Activated naive CD4-positive, alpha-beta T cell treated with anti-CD3 and anti-CD28 coated beads, Interleukin-2, amount 50 U/mL, for 24 hours (primary cell): ENCODE measurements around the gene CKAP2.
"Not testable (repeated sequence)": the region's sequence is repeated elsewhere in the genome, so short reads cannot be mapped to it uniquely, and the experiment has no call there.

Experiments
- H3K27ac Mint-ChIP-seq: one replicate; pipeline ENCODE4 v1.8.0; 2021; ENCODE audit warnings: mild to moderate bottlenecking, mixed read lengths
- H3K27me3 Mint-ChIP-seq: one replicate; pipeline ENCODE4 v1.8.0; 2021; ENCODE audit warnings: mixed read lengths
- H3K36me3 Mint-ChIP-seq: one replicate; pipeline ENCODE4 v1.8.0; 2021; ENCODE audit warnings: mixed read lengths
- H3K4me1 Mint-ChIP-seq: one replicate; pipeline ENCODE4 v1.8.0; 2021; ENCODE audit warnings: mixed read lengths
- H3K4me3 Mint-ChIP-seq: one replicate; pipeline ENCODE4 v1.8.0; 2021; ENCODE audit warnings: mild to moderate bottlenecking, mixed read lengths
- H3K9me3 Mint-ChIP-seq: one replicate; pipeline ENCODE4 v1.8.0; 2021; ENCODE audit warnings: mixed read lengths

Gene CKAP2

GRCh38 chr13:52491015-52491414 lies 35.7 kb downstream of the CKAP2 start:
- not testable (repeated sequence) for H3K27ac Mint-ChIP-seq, H3K36me3 Mint-ChIP-seq, H3K27me3 Mint-ChIP-seq

GRCh38 chr13:52494241-52494640 lies 39.0 kb downstream of the CKAP2 start:
- not testable (repeated sequence) for H3K4me1 Mint-ChIP-seq, H3K27me3 Mint-ChIP-seq, H3K27ac Mint-ChIP-seq, H3K36me3 Mint-ChIP-seq, H3K9me3 Mint-ChIP-seq, H3K4me3 Mint-ChIP-seq

More at GRCh38 chr13:52491015-52491414, 35.7 kb downstream of the CKAP2 start:
- not testable (repeated sequence) for H3K9me3 Mint-ChIP-seq, H3K4me1 Mint-ChIP-seq, H3K4me3 Mint-ChIP-seq

- H3K27me3 Mint-ChIP-seq, H3K4me1 Mint-ChIP-seq, H3K27ac Mint-ChIP-seq, H3K4me3 Mint-ChIP-seq, H3K36me3 Mint-ChIP-seq, H3K9me3 Mint-ChIP-seq: not testable (repeated sequence)
Measured at GRCh38 chr13:52497979-52498378, 42.7 kb downstream of the CKAP2 start.

- H3K27ac Mint-ChIP-seq, H3K36me3 Mint-ChIP-seq, H3K27me3 Mint-ChIP-seq, H3K4me3 Mint-ChIP-seq, H3K4me1 Mint-ChIP-seq, H3K9me3 Mint-ChIP-seq: not testable (repeated sequence)
Measured at GRCh38 chr13:52502277-52502676, 47.0 kb downstream of the CKAP2 start.

- not testable (repeated sequence) for H3K36me3 Mint-ChIP-seq, H3K27me3 Mint-ChIP-seq, H3K4me3 Mint-ChIP-seq, H3K27ac Mint-ChIP-seq, H3K4me1 Mint-ChIP-seq, H3K9me3 Mint-ChIP-seq
Measured at GRCh38 chr13:52505843-52506242, 50.6 kb downstream of the CKAP2 start.

- H3K27me3 Mint-ChIP-seq, H3K4me1 Mint-ChIP-seq: not testable (repeated sequence)
Measured at GRCh38 chr13:52509532-52509931, 54.3 kb downstream of the CKAP2 start.

GRCh38 chr13:52510221-52510797 lies 55.0 kb downstream of the CKAP2 start:
- not testable (repeated sequence) for H3K27ac Mint-ChIP-seq, H3K4me3 Mint-ChIP-seq, H3K4me1 Mint-ChIP-seq, H3K36me3 Mint-ChIP-seq, H3K9me3 Mint-ChIP-seq, H3K27me3 Mint-ChIP-seq

More at GRCh38 chr13:52509532-52509931, 54.3 kb downstream of the CKAP2 start:
- H3K4me3 Mint-ChIP-seq, H3K36me3 Mint-ChIP-seq, H3K9me3 Mint-ChIP-seq, H3K27ac Mint-ChIP-seq: not testable (repeated sequence)

- H3K4me1 Mint-ChIP-seq, H3K27ac Mint-ChIP-seq, H3K4me3 Mint-ChIP-seq: not testable (repeated sequence)
Measured at GRCh38 chr13:52511598-52511997, 56.3 kb downstream of the CKAP2 start.

GRCh38 chr13:52513957-52514596 lies 58.8 kb downstream of the CKAP2 start:
- not testable (repeated sequence) for H3K4me3 Mint-ChIP-seq, H3K4me1 Mint-ChIP-seq, H3K9me3 Mint-ChIP-seq, H3K27ac Mint-ChIP-seq, H3K36me3 Mint-ChIP-seq, H3K27me3 Mint-ChIP-seq

More at GRCh38 chr13:52511598-52511997, 56.3 kb downstream of the CKAP2 start:
- not testable (repeated sequence) for H3K36me3 Mint-ChIP-seq, H3K9me3 Mint-ChIP-seq, H3K27me3 Mint-ChIP-seq

- not testable (repeated sequence) for H3K9me3 Mint-ChIP-seq, H3K27ac Mint-ChIP-seq, H3K4me1 Mint-ChIP-seq, H3K36me3 Mint-ChIP-seq, H3K4me3 Mint-ChIP-seq, H3K27me3 Mint-ChIP-seq
Measured at GRCh38 chr13:52523323-52523722, 68.0 kb downstream of the CKAP2 start.
